Esophagus muscularis mucosa (tissue), 2 donors: Measurements from ENCODE around the gene FRMD5.
"Not testable (repeated sequence)": the region's sequence is repeated elsewhere in the genome, so short reads cannot be mapped to it uniquely, and the experiment has no call there.

Source experiments
- POLR2A ChIP-seq: fragments of 450-650 bp; IDR thresholded peaks from one replicate; pipeline ENCODE4 v1.6.1; 2017; ENCODE audit warnings: antibody characterized with exemption, moderate library complexity, mild to moderate bottlenecking, low read depth
- POLR2AphosphoS5 ChIP-seq, 2 donors: sonication (generic); formaldehyde crosslinking; IDR thresholded peaks; one replicate each; pipeline ENCODE4 v1.6.1; 2017; ENCODE audit warnings: antibody characterized with exemption in 2 of 2

DNA sequence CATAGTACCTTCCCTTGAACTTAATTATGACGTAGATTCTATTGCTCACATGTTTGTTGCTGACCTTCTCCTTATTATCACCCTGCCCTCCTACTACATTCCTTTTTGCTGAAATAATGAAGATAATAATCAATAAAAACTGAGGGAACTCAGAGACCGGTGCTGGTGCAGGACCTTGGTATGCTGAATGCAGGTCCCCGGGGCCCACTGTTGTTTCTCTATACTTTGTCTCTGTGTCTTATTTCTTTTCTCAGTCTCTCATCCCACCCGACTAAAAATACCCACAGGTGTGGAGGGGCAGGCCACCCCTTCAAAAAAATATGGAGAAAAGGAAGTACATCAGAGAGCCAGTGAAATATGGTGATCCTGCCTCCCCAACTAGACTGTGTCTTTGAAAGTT is 34.2 kb upstream of the FRMD5 start:
- not testable (repeated sequence) for TF ChIP-seq POLR2AphosphoS5 (IDR thresholded peaks at IDR 0.05); POLR2A
